IPS-11a (cell line): ENCODE data around the gene GAB4.
"Not testable (repeated sequence)": the region's sequence is repeated elsewhere in the genome, so short reads cannot be mapped to it uniquely, and the experiment has no call there.

Experiments used
- H3K4me3 ChIP-seq: one replicate; pipeline ENCODE4 v1.5.1; 2013; ENCODE audit warnings: low read depth, low read length, control low read depth

Gene GAB4

DNA sequence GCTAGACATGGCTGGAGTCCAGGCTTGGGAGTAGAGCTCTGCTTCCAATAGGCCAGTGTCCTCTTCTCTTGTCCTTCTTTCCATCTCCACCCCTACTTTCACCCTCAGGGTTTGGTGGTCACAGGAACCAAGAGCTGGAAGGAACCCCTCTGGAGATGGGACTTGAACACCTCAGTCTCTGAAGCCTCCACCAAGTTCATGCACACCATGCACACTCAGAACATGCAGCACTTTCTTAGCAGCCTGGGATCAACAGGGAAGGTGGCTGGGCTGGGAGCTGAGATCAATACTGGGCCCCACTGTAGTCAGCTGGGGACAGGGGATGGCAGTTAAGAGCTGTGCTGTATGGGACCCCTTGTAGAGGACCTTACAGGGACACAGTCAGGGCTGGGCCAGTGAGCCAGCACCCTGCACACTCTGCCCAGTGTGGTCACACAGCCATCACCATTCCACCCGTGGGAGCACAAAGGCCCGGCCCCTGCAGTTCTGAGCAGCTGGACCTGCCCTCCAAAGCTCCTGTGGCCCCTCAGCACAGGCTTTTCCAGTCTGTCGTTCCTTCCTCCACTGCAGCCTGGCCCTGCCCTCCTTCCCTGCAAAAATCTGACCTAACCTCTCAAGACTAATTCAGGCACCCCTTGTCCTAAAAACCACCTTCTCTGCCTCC, 47.7 kb downstream of the GAB4 start:
- H3K4me3 ChIP-seq = no peak overlapping the region

DNA sequence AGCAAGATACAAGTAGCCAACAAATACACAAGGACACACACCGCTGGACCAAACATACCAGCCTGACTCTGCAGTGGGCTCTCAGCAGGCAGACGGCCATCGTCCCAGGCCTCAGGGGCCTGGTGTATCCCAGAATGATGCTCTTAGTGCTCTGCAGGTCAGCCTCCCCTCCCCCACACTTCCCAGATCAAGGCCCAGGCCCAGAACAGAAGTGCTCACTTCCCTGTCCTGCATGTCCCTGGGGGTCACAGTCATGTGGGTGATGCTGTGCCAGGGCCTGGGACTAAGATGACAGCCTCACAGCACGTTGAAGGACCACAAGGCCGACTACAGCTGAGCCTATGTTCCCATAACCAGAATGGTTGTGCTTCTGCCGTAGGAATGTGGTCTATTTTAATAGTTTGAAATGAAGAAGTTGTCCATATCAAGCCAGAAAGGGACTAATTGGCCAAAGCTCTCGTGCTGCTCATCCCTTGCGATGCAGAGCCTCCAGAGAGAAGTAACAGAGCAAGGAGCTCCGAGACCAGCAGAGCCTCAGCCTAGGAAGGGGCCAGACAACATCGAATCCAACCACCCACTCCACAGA, 48.6 kb downstream of the GAB4 start:
- H3K4me3 ChIP-seq = no peak overlapping the region

DNA sequence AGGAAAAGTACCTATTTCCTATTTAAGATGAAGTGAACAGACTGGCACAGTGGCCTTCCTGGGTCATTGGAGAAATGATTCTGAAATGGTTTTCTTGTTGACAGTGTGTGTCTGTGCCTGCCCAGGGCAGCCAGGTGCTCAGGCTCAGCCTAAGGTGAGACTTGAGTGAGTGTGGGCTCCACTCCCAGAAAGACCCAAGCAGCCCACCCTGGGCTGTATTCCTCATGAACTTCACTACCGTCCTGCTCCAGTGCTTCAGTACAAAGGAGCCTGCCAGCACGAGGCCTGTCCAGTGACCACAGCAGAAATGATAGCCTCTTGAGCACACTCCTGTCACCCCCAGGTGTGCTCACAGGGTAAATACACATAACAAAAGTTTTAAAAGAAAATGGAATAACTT, 49.5 kb downstream of the GAB4 start:
- H3K4me3 ChIP-seq = no peak overlapping the region

- no peak overlapping the region for H3K4me3 ChIP-seq
Observed at GRCh38 chr22:16957781-16958180, 50.2 kb downstream of the GAB4 start.

DNA sequence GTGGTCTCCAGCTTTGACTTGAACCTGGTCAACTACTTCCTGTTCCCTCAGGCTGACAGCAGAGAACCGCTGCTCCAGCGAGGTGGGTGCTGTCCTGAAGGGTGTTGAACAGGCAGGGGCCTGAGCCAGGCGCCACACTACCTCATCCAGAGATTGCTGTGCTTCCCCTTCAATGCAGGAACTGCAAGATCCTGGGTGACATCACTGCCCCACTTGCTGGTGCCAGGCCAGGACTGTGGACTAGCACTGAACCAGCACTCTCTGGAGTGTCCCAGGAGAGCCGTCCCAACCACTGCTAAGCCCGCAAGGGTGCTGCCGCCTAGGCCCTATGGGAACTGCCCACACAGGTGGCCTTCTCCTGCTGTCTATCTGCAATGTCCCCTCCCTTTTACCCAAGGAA, 51.7 kb downstream of the GAB4 start:
- H3K4me3 ChIP-seq = no peak overlapping the region

- H3K4me3 ChIP-seq = no peak overlapping the region
Observed at GRCh38 chr22:16955678-16956210, 52.3 kb downstream of the GAB4 start.

DNA sequence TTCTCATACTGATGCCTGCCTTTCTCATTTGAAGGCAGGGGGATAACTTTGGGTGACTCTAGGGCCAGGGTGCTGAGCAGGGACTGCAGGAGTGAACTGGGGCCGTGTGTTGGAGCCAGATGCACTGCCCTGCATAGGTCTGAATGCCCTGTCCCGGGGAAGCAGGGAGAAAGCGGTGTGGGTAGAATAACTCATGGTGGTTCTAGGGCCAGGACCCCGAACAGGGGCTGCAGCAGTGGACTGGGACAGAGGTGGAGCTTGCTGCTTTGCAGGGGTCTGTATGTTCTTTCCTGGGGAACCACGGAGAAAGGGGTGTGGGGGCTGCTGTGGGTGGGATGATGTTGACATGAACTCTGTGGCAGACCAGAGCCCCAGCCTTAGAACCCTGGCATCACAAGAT, 52.9 kb downstream of the GAB4 start:
- H3K4me3 ChIP-seq = no peak overlapping the region

DNA sequence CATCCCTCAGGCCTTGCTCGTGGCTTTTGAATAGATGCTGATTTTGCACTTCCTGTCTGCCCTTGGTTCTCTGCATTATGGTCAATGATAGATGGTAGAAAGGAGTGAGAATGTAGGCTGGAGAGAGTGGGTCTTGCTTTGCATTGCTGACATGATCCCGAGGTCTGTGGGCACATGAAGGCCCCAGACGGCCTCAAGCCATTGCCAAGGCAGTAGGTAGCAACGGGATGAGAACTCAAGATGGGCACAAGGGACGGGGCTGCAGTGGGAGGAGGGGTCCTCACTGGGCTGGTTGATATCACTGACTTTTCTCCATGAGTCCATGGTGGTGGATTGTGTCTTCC, 54.0 kb downstream of the GAB4 start:
- no peak overlapping the region for H3K4me3 ChIP-seq

DNA sequence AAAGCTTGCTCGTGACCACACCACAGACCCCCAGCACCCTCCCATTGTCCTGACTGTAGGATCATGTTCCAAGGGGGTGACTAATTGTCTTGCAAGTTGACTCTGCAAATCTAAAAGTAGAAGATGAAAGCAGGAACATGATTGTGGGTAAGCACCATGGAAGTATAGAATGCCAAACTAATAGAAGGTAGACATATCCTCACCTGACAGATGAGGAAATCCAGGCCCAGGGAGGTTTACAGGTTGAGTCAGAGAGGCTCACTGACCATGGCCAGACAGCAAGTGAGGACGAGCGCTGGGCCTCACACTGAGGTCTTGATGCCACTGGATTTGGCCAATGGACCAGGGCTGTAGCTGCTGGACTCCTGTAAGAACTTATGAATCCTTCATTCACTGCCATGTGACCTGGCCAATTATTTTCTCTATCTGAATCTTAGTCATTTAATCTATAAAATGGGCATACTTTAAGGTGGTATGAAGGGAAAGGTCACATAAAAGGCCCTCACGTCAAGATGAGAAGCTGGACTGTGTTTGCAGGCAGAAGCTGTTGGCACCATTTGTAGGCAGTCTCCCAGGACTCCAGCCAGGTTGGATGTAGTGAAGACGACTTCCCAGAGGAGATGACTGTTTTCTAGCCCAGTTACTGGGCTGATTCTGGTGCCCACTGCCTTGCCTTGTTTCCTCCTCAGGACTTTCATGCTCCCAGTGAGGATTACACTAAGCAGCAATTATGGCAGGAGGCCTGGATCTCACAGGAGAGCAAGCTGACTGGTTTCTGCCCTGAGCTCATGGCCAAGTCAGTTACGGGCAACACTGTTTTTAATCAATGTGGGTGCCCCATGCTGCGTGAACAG, 54.6 kb downstream of the GAB4 start:
- H3K4me3 ChIP-seq = no peak overlapping the region

DNA sequence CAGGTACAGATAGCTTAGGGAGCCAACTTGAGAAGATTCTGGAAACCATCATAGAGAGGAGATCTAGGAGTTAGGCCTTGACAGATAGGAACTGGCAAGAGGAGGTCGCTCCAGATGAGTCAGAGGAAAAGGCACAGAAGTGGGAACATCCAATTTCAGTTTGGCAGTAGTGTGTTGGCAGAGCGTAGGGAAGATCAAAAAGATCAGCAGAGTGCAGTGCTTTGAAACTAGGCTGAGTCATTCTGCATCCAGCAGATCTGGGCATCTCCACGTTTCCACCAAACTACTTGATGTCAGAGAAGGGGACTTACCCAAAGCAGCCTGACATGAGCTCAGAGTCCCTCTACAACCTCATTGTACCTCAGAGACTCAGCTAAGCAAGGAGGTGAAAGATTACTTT, 58.5 kb downstream of the GAB4 start:
- H3K4me3 ChIP-seq = no peak overlapping the region

DNA sequence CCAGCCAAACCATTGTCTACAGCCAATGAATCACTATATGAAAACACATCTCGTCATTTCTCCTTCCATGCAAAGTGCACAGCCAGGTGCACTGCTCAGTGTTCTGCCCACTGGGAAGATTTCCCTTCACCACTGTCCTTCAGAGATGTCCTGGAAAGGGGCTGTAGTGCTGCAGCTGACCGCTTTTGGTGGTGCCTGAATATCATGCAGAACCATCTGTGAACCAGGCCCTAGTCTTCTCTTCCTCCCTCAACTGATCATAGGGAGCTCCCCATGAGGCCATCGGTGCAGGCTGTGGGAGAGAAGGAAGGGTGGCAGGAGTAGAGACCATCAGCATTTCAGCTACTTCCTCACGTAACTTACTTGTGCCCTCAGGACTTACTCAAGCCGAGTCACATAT, 70.2 kb downstream of the GAB4 start:
- no peak overlapping the region for H3K4me3 ChIP-seq

- H3K4me3 ChIP-seq = not testable (repeated sequence)
Observed at GRCh38 chr22:16937209-16937608, 70.8 kb downstream of the GAB4 start.

DNA sequence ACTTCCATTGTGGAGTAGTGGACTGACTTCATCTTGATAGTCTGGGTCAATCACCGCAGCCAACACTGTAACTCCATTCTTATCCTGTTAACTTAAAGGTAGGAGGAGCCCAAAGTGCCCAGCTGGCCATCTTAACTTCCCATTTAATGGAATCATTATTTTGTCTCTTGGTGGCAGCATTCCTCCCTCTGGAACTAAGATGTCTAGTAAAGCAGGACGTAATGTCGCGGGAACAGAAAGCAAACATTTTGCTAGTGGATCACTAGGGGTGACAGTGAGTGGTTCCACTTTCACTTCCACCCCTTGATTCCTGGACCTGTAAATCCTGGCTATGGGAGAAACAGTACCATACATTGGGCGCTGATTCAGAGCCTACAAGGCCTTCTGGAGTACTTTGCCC, 71.4 kb downstream of the GAB4 start:
- H3K4me3 ChIP-seq = no peak overlapping the region

- no peak overlapping the region for H3K4me3 ChIP-seq
Observed at GRCh38 chr22:16935209-16935608, 72.8 kb downstream of the GAB4 start.

GRCh38 chr22:16933291-16934282, 74.4 kb downstream of the GAB4 start:
- H3K4me3 ChIP-seq = no peak overlapping the region

DNA sequence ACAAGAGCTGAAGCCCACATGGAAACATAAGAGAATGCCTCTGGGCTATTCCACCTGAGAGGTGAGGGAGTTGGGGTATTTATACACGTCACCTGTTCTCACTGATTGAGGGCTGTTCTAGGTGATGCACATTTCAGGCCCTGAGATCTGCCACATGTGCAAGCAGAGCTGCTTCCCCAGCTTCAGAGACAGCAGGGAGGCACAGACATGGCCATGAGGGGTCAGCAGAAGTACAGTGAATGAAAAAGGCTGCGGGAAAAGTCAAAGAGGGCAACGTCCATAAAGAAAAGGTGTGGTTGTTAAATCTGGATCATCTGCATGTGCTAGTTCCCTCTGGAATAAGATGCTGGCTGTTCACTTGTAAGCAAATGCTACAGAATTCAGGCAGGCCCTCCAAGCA, 75.4 kb downstream of the GAB4 start:
- no peak overlapping the region for H3K4me3 ChIP-seq

DNA sequence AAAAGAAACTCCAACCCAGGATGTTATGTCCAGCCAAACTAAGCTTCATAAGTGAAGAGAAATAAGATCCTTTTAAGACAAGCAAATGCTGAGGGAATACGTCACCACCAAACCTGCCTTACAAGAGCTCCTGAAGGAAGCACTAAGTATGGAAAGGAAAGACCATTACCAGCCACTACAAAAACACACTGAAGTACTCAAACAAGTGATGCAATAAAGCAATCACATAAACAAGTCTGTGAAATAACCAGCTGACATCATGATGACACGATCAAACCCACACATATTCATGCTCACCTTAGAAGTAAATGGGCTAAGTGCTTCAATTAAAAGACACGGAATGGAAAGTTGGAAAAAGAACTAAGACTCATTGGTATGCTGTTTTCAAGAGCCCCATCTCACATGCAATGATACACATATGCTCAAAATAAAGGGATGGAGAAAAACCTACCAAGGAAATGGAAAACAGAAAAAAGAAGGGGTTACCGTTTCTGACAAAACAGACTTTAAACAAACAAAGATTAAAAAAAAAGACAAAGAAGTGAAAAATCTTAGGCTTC, 82.5 kb downstream of the GAB4 start:
- no peak overlapping the region for H3K4me3 ChIP-seq

DNA sequence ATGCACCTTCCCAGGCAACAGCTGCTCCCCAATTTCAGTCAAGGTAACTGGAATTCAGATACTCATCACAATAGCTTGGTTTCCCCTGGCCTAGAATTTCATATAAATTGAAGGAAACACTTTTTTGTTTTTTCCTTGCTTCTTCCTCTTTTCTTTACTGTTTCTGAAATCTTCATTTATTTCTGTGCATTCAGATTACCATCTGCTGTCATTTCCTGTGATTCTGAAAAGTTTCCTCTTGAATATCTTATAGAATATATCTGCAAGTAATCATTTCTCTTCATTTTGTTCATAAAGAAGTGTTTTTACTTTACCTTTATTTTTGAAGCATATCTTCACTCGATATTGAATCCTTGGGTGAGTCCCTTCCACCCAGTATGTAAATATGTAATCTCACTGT, 85.3 kb downstream of the GAB4 start:
- no peak overlapping the region for H3K4me3 ChIP-seq

GRCh38 chr22:16922076-16922475, 85.9 kb downstream of the GAB4 start:
- no peak overlapping the region for H3K4me3 ChIP-seq

- no peak overlapping the region for H3K4me3 ChIP-seq
Observed at GRCh38 chr22:16917144-16918003, 90.6 kb downstream of the GAB4 start.
